AG04450 (cell line): ENCODE results near the gene CDKL2. TPM values are rescaled to one million over a fixed set of nuclear protein-coding genes. Genes with fewer than 3 reads are reported as not detected.
"Not testable (repeated sequence)": the region's sequence is repeated elsewhere in the genome, so short reads cannot be mapped to it uniquely, and the experiment has no call there.

ENCODE experiments used
- CTCF ChIA-PET: fragments of 300-600, 350-600 bp; formaldehyde crosslinking; extraction: SDS; loops from one replicate; lab custom pipeline; 2022; ENCODE audit warnings: antibody characterized with exemption, inconsistent platforms; lab: Charles Lee
- POLR2A ChIA-PET: fragments of 350-600 bp; formaldehyde crosslinking; extraction: SDS; loops from one replicate; lab custom pipeline; 2021; ENCODE audit warnings: antibody characterized with exemption, inconsistent platforms; lab: Yijun Ruan, JAX
- DNase-seq: peaks from one replicate; pipeline ENCODE4 v3.0.0-alpha.2; 2011; ENCODE audit warnings: low read depth, low spot score
- H3K27ac ChIP-seq: one replicate; pipeline ENCODE4 v1.5.1; 2012; ENCODE audit warnings: low read depth, low read length, control low read depth
- H3K27me3 ChIP-seq: one replicate; pipeline ENCODE4 v1.6.0; 2012; ENCODE audit warnings: low read length; ENCODE audit not compliant: control insufficient read depth, insufficient read depth
- H3K4me3 ChIP-seq: 2 replicates; pipeline ENCODE4 v1.5.1; 2011; ENCODE audit warnings: mild to moderate bottlenecking, low read depth, low read length, control low read depth
- H3K9me3 ChIP-seq: 2 replicates; pipeline ENCODE4 v1.5.1; 2012; ENCODE audit warnings: low read length; ENCODE audit not compliant: control insufficient read depth, insufficient read depth
- CTCF ChIP-seq: IDR thresholded peaks from 2 replicates; pipeline ENCODE4 v1.5.1; 2011; ENCODE audit warnings: low read depth, low read length, control low read depth, inconsistent platforms
- polyA plus RNA-seq: library from polyadenylated mRNA; depleted of rRNA; stranded (reverse); fragments of >200 nt; gene quantifications from 2 replicates; pipeline ENCODE4 v1.2.3, GENCODE V29; 2011

The CDKL2 gene
- polyA plus RNA-seq, 1 experiment: 0.29 TPM

GRCh38 chr4:75668596-75668995 lies 38.3 kb upstream of the CDKL2 start:
- CTCF ChIA-PET: interaction anchor here (1.0 to 1.3 kb wide), 2 partner anchors 55 to 327 kb away, joined by 3 to 6 read pairs; partner anchors contain the start of gene USO1
- POLR2A ChIA-PET: no interaction called here
- no peak for DNase-seq
- Histone ChIP-seq H3K27ac (no peak overlapping the region), H3K27me3 (no peaks in the 10 kb centered on the region), H3K4me3 (no peak overlapping the region), H3K9me3 (no peaks in the 10 kb centered on the region; the same call in 1 of the 2 replicates)
- no peak for TF ChIP-seq CTCF

GRCh38 chr4:75667636-75668035 lies 37.3 kb upstream of the CDKL2 start:
- CTCF ChIA-PET: interaction anchor here (1.3 to 1.4 kb wide), 2 partner anchors 56 to 181 kb away, joined by 3 to 6 read pairs; partner anchors contain the start of gene USO1
- H3K4me3 ChIP-seq, DNase-seq, H3K27ac ChIP-seq, POLR2A ChIA-PET, H3K27me3 ChIP-seq, H3K9me3 ChIP-seq: not testable (repeated sequence)

- ChIA-PET POLR2A (no interaction called here), CTCF (no interaction called here)
- no peak for TF ChIP-seq CTCF
- DNase-seq: no peak
- H3K27ac ChIP-seq: no peak overlapping the region
- H3K27me3 ChIP-seq: no peaks in the 10 kb centered on the region
- no peak overlapping the region for H3K4me3 ChIP-seq
- H3K9me3 ChIP-seq: no peaks in the 10 kb centered on the region
These were observed 36.0 kb upstream of the CDKL2 start for GRCh38 chr4:75666299-75666698.

DNA sequence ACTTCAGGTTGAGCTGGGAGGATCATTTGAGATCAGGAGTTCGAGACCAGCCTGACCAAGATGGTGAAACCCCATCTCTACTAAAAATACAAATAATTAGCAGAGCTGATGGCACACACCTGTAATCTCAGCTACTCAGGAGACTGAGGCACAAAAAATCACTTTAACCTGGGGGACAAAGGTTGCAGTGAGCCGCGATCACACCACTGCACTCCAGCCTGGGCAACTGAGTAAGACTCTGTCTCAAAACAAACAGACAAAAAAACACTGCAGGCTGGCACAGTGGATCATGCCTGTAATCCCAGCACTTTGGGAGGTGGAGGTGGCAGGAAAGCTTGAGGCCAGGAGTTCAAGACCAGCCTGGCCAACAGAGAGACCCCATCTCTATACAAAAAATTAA lies 34.3 kb upstream of the CDKL2 start:
- H3K4me3 ChIP-seq, H3K27ac ChIP-seq, H3K27me3 ChIP-seq, DNase-seq, POLR2A ChIA-PET, H3K9me3 ChIP-seq: not testable (repeated sequence)
- CTCF ChIA-PET: interaction anchor here (0.9 kb wide), 1 partner anchor 59 kb away, joined by 4 read pairs; no protein-coding TSS in a partner anchor

DNA sequence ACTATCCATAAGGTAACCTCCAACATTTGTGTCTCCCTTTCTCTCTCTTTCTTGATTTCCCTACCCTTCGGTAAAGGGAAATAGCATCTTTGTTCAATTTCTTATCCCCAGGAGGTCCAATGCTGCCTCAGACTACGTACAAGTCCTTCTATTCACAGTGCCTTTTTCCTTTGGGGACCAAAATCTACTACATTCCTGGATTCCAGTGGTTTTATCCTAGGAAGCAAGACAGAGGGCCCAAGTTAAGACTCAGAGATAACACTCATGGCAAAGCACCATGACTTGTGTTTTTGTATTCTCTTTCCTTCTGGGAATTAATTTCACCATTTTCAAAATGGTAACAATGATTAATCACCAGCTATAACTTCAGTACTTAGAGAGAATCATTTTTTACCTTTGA lies 32.3 kb upstream of the CDKL2 start:
- H3K27me3 ChIP-seq: no peaks in the 10 kb centered on the region
- CTCF ChIA-PET: no interaction called here
- H3K4me3 ChIP-seq: no peak overlapping the region
- POLR2A ChIA-PET: no interaction called here
- H3K9me3 ChIP-seq: no peaks in the 10 kb centered on the region
- H3K27ac ChIP-seq: no peak overlapping the region
- DNase-seq: no peak
- TF ChIP-seq CTCF: no peak

DNA sequence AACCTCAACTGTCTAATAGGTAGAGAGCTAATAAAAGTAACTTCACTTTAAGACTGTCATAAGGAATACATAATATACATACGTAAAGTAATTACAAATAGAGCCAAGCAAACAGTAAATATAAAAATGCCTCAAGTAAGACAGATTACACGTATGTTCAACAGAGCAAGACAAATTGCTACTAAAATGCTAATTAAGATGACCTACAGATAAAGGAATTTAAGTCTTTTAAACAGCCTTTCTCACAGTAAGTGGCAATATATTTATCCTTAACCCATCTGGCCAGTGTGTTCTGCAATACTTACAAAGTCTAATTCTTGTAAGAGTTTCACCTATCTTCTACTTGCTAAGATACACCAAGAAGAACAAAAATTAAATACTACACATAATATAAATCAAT lies 30.2 kb upstream of the CDKL2 start:
- no peak for TF ChIP-seq CTCF
- Histone ChIP-seq H3K27ac (no peak overlapping the region), H3K9me3 (no peaks in the 10 kb centered on the region), H3K27me3 (no peaks in the 10 kb centered on the region), H3K4me3 (no peak overlapping the region)
- CTCF ChIA-PET: interaction anchor here (0.9 to 2.9 kb wide), 3 partner anchors 10 to 187 kb away, joined by 4 to 12 read pairs (median 5); partner anchors contain the start of gene USO1
- POLR2A ChIA-PET: interaction anchor here (0.9 to 3.1 kb wide), 2 partner anchors 26 to 64 kb away, joined by 3 to 12 read pairs; partner anchors contain the start of gene USO1
- DNase-seq: no peak
